HPDE6-E6E7 (cell line): ENCODE measurements around the gene FLOT2.
"Not testable (repeated sequence)": the region's sequence is repeated elsewhere in the genome, so short reads cannot be mapped to it uniquely, and the experiment has no call there.

Source experiments
- DNase-seq: peaks from one replicate; pipeline ENCODE4 v3.0.0; 2011; ENCODE audit warnings: missing footprints; ENCODE audit errors: extremely low spot score

FLOT2 gene

GRCh38 chr17:28843816-28844148, 53.8 kb downstream of the FLOT2 start:
- DNase-seq: no peak

- peak; percentile 97 for DNase-seq
Measured at GRCh38 chr17:28842282-28843012, 55.1 kb downstream of the FLOT2 start, which contains the start of gene FAM222B. Gene FAM222B, minus strand, starts transcription at chr17:28842790. Its CDS starts 76,123 bp downstream, at chr17:28766667.

- no peak for DNase-seq
Measured at GRCh38 chr17:28841901-28842281, 55.6 kb downstream of the FLOT2 start.

- no peak for DNase-seq
Measured at GRCh38 chr17:28839221-28839620, 58.3 kb downstream of the FLOT2 start.

GRCh38 chr17:28836541-28836940, 61.0 kb downstream of the FLOT2 start:
- DNase-seq: not testable (repeated sequence)

GRCh38 chr17:28834420-28834819, 63.1 kb downstream of the FLOT2 start:
- DNase-seq: no peak
